HepG2 (cell line): ENCODE results near the gene RNF5. TPM values are rescaled to one million over a fixed set of nuclear protein-coding genes. Genes with fewer than 3 reads are reported as not detected.
A peak's percentile ranks its signal among the peaks of the same experiment; 100 is the strongest.

Experiments
- ATAC-seq: fragments of 200-7000 bp; cut with Tn5 transposase; 3 replicates; pipeline ENCODE4 v1.9.1; 2020; ENCODE audit warnings: mild to moderate bottlenecking, moderate library complexity
- BruUV-seq: library from RNA; stranded (reverse); fragments of 400-500 nt; replicated peaks from 2 replicates; lab custom pipeline; 2021; lab: Mats Ljungman, UMichigan
- CTCF ChIA-PET: fragments of 300-600 bp; formaldehyde crosslinking; extraction: SDS; loops from one replicate; lab custom pipeline; 2021; ENCODE audit warnings: low total read pairs, inconsistent platforms, low intra/inter-chr PET ratio; lab: Yijun Ruan, JAX
- POLR2A ChIA-PET: fragments of 350-600 bp; sonication (Branson Sonifier 250); formaldehyde crosslinking; loops from one replicate; lab custom pipeline; 2020; ENCODE audit warnings: antibody characterized with exemption, inconsistent platforms; lab: Yijun Ruan, JAX
- DNase-seq: peaks from one replicate; pipeline ENCODE4 v3.0.0-alpha.2; 2015; ENCODE audit warnings: low spot score
- FAIRE-seq: peaks from 3 replicates; lab custom pipeline; 2011; peaks lifted over from hg19 to GRCh38; lab: Jason Lieb, UNC
- H2AFZ ChIP-seq: one replicate; pipeline ENCODE4 v1.6.1; 2011; ENCODE audit warnings: low read length, inconsistent platforms
- H3K27ac ChIP-seq: fragments of 300-600 bp; 3 replicates; pipeline ENCODE4 v1.8.0; 2011; ENCODE audit warnings: mixed run types, mild to moderate bottlenecking, mixed read lengths, low read length, inconsistent platforms; ENCODE audit not compliant: insufficient read depth; ENCODE audit errors: extremely low read length
- H3K27me3 ChIP-seq, 2 experiments: fragments of 200-600 bp in 1 of 2; 2 replicates in 1 of 2; 3 replicates in 1 of 2; pipeline versions ENCODE4 v1.6.0 to v1.8.0; 2011; ENCODE audit warnings: low read length in 2 of 2, mild to moderate bottlenecking in 2 of 2, moderate library complexity in 2 of 2, inconsistent platforms in 1 of 2; ENCODE audit not compliant: insufficient read depth in 2 of 2, control insufficient read depth in 1 of 2
- H3K36me3 ChIP-seq, 2 experiments: fragments of 200-600 bp in 1 of 2; replicated peaks in 1 of 2; 2 replicates in 1 of 2; 3 replicates in 1 of 2; pipeline versions ENCODE4 v1.5.1 to v1.8.0; 2011; ENCODE audit warnings: low read length in 2 of 2, inconsistent platforms in 1 of 2; ENCODE audit not compliant: insufficient read depth in 2 of 2, control insufficient read depth in 1 of 2
- H3K4me1 ChIP-seq: 2 replicates; pipeline ENCODE4 v1.5.1; 2012; ENCODE audit warnings: low read length, inconsistent platforms; ENCODE audit not compliant: insufficient read depth
- H3K4me2 ChIP-seq: 2 replicates; pipeline ENCODE4 v1.6.0; 2011; ENCODE audit warnings: low read depth, low read length, inconsistent platforms
- H3K4me3 ChIP-seq, 3 experiments: fragments of 200-600 bp in 1 of 3; sonication (generic), shearing (Covaris generic) in 1 of 3; replicated peaks in 1 of 3; 2 replicates each; pipeline ENCODE4 v1.5.1; 2011 to 2016; ENCODE audit warnings: low read length in 3 of 3, inconsistent platforms in 2 of 3, low read depth in 2 of 3, mild to moderate bottlenecking in 2 of 3, control low read depth in 1 of 3, mixed read lengths in 1 of 3; ENCODE audit not compliant: insufficient read depth in 1 of 3
- H3K79me2 ChIP-seq: one replicate; pipeline ENCODE4 v1.6.1; 2011; ENCODE audit warnings: low read length, inconsistent platforms; ENCODE audit not compliant: insufficient read depth
- H3K9ac ChIP-seq: 2 replicates; pipeline ENCODE4 v1.6.0; 2011; ENCODE audit warnings: mild to moderate bottlenecking, low read depth, low read length, inconsistent platforms; ENCODE audit not compliant: insufficient read depth
- H3K9me3 ChIP-seq: 2 replicates; pipeline ENCODE4 v1.5.1; 2012; ENCODE audit warnings: mild to moderate bottlenecking, low read length
- H4K20me1 ChIP-seq: 2 replicates; pipeline ENCODE4 v1.6.0; 2011; ENCODE audit warnings: inconsistent platforms, mild to moderate bottlenecking, low read length, moderate library complexity; ENCODE audit not compliant: insufficient read depth
- BRCA1 ChIP-seq: sonication (generic); formaldehyde crosslinking; IDR thresholded peaks from 2 replicates; pipeline ENCODE4 v1.4.0; 2020; ENCODE audit warnings: missing genetic modification reagents
- CREB1 ChIP-seq, 2 experiments: fragments of 450-650 bp in 1 of 2; IDR thresholded peaks; 2 replicates each; pipeline ENCODE4 v1.6.1; 2016 to 2017; ENCODE audit warnings: control low read depth in 1 of 2, mild to moderate bottlenecking in 1 of 2, missing compliant biosample characterization in 1 of 2, missing genetic modification characterization in 1 of 2
- DR1 ChIP-seq: sonication (generic); formaldehyde crosslinking; IDR thresholded peaks from 2 replicates; pipeline ENCODE4 v1.8.0; 2021; ENCODE audit warnings: mild to moderate bottlenecking, missing genetic modification reagents, inconsistent platforms
- HDAC1 ChIP-seq: sonication (generic); formaldehyde crosslinking; IDR thresholded peaks from 2 replicates; pipeline ENCODE4 v1.5.1; 2020; ENCODE audit warnings: mild to moderate bottlenecking, missing genetic modification reagents
- HNRNPUL1 ChIP-seq: fragments of 200-400 bp; formaldehyde crosslinking; IDR thresholded peaks from 2 replicates; pipeline ENCODE4 v1.6.1; 2017; ENCODE audit warnings: low read depth, mild to moderate bottlenecking, low read length, moderate library complexity
- NCOR1 ChIP-seq: fragments of 200-600 bp; sonication (generic); IDR thresholded peaks from 2 replicates; pipeline ENCODE4 v1.7.0; 2017; ENCODE audit warnings: antibody characterized with exemption, low read length, borderline replicate concordance
- POLR2G ChIP-seq: fragments of 200-400 bp; formaldehyde crosslinking; IDR thresholded peaks from 2 replicates; pipeline ENCODE4 v1.6.1; 2018; ENCODE audit warnings: mild to moderate bottlenecking, low read depth, low read length, moderate library complexity
- RELA ChIP-seq: sonication (generic); formaldehyde crosslinking; IDR thresholded peaks from 2 replicates; pipeline ENCODE4 v1.4.0; 2020; ENCODE audit warnings: missing genetic modification reagents
- ZEB1 ChIP-seq: IDR thresholded peaks from 2 replicates; pipeline ENCODE4 v1.6.1; 2012; ENCODE audit warnings: mild to moderate bottlenecking, low read depth, inconsistent platforms; ENCODE audit not compliant: insufficient replicate concordance
- ZMYM4 ChIP-seq: sonication (generic); formaldehyde crosslinking; IDR thresholded peaks from 2 replicates; pipeline ENCODE4 v1.8.1; 2023; ENCODE audit warnings: mild to moderate bottlenecking, missing genetic modification reagents
- ZNF335 ChIP-seq: sonication (generic); formaldehyde crosslinking; IDR thresholded peaks from 2 replicates; pipeline ENCODE4 v1.4.0; 2020; ENCODE audit warnings: missing genetic modification reagents
- ZNF354B ChIP-seq: sonication (generic); formaldehyde crosslinking; IDR thresholded peaks from 2 replicates; pipeline ENCODE4 v1.8.0; 2022; ENCODE audit warnings: mild to moderate bottlenecking, missing genetic modification reagents
- ZNF441 ChIP-seq: sonication (generic); formaldehyde crosslinking; IDR thresholded peaks from 2 replicates; pipeline ENCODE4 v1.7.0; 2021; ENCODE audit warnings: missing genetic modification reagents, borderline replicate concordance
- ZNF496 ChIP-seq: sonication (generic); formaldehyde crosslinking; IDR thresholded peaks from 2 replicates; pipeline ENCODE4 v1.8.1; 2023; ENCODE audit warnings: mild to moderate bottlenecking, moderate library complexity, missing genetic modification reagents; ENCODE audit not compliant: insufficient replicate concordance
- ZNF510 ChIP-seq: sonication (generic); formaldehyde crosslinking; IDR thresholded peaks from 2 replicates; pipeline ENCODE4 v1.4.0; 2020; ENCODE audit warnings: low read depth, mild to moderate bottlenecking, missing genetic modification reagents
- ZNF781 ChIP-seq: sonication (generic); formaldehyde crosslinking; IDR thresholded peaks from 2 replicates; pipeline ENCODE4 v1.5.1; 2020; ENCODE audit warnings: borderline replicate concordance, mild to moderate bottlenecking, missing genetic modification reagents; ENCODE audit errors: not compliant biosample characterization
- ZNF792 ChIP-seq: IDR thresholded peaks from 2 replicates; pipeline ENCODE4 v1.6.1; 2016
- WGBS: methylation state at CpG from one replicate; pipeline ENCODE4 v1.1.6; 2017; ENCODE audit warnings: low lambda C conversion rate; 5-methylcytosine and 5-hydroxymethylcytosine counted together
- in situ Hi-C: cut with HindIII; loops from 2 replicates; pipeline ENCODE4 v1.10.0; 2017; ENCODE audit warnings: low pct_unique_long_range_greater_than_20kb; ENCODE audit not compliant: extremely low pct_ligation_motif_present
- intact Hi-C: fragments of 100-400 bp; cut with micrococcal nuclease; formaldehyde crosslinking; loops from one replicate; pipeline ENCODE4 v1.10.0; 2022; ENCODE audit not compliant: unreplicated experiment
- polyA plus RNA-seq, 8 experiments: library from polyadenylated mRNA; depleted of rRNA in 3 of 8; stranded (reverse) in 7 of 8; unstranded in 1 of 8; fragments of >200 nt; fragmentation: Illumina TruSeq in 4 of 8; extraction: Trizol in 4 of 8; gene quantifications; 2 replicates each; pipeline versions ENCODE4 v1.2.1 to v1.2.3, GENCODE V29; 2011 to 2016; ENCODE audit warnings: low read depth in 4 of 8, missing spikeins in 1 of 8, mixed read lengths in 1 of 8; ENCODE audit not compliant: insufficient read depth in 1 of 8
- total RNA-seq, 5 experiments: library from RNA; depleted of rRNA; stranded (reverse); fragments of >200 nt; fragmentation: Illumina TruSeq; extraction: Trizol; gene quantifications; 2 replicates each; pipeline ENCODE4 v1.2.3, GENCODE V29; 2016; ENCODE audit warnings: low read depth in 1 of 5
- TF ChIP-seq, protein P1 (sequence below): sonication (generic); formaldehyde crosslinking; IDR thresholded peaks from 2 replicates; pipeline ENCODE4; 2020; ENCODE audit warnings: missing genetic modification reagents, mild to moderate bottlenecking, borderline replicate concordance
- TF ChIP-seq, protein P2 (sequence below): sonication (generic); formaldehyde crosslinking; IDR thresholded peaks from 2 replicates; pipeline ENCODE4 v1.4.0; 2020; ENCODE audit warnings: missing genetic modification reagents

Gene RNF5
- total and polyA plus RNA-seq, 2 of the 13 experiments (the other 11 are each of a cell fraction or from before 2014, with no cell fraction given), result 98.0 to 131 TPM

GRCh38 chr6:32139590-32139989, 38.6 kb upstream of the RNF5 start (continued):
- TF ChIP-seq POLR2G (no peak), ZNF510 (CRISPR knock-in tag) (no peak), ZNF781 (CRISPR knock-in tag) (no peak), HNRNPUL1 (no peak), ZNF335 (CRISPR knock-in tag) (no peak), BRCA1 (CRISPR knock-in tag) (no peak), DR1 (CRISPR knock-in tag) (no peak)
- TF ChIP-seq, all 625 proteins: peak for 0

- Histone ChIP-seq H3K27ac (peak overlapping the region; percentile 9), H3K9me3 (no peaks in the 10 kb centered on the region), H2AFZ (peak overlapping the region; percentile 59), H3K4me2 (peak overlapping the region; percentile 56), H3K36me3 (no peaks in the 10 kb centered on the region), H3K9ac (no peak overlapping the region), H3K4me3 (no peak overlapping the region), H3K79me2 (no peaks in the 10 kb centered on the region), H3K4me1 (peaks cover 44% of the 10 kb centered on the region), H3K27me3 (peaks cover 0 to under 1% of the 10 kb centered on the region in 2 experiments; a peak in 1 of 5 replicates), H4K20me1 (no peaks in the 10 kb centered on the region)
- ChIA-PET POLR2A (interaction anchor here (1.0 to 1.5 kb wide), 6 partner anchors 10 to 830 kb away, joined by 3 to 4 read pairs (median 4); partner anchors contain the start of genes ATF6B, FKBPL, PBX2 and PRRT1), CTCF (no interaction called here)
- DNase-seq (no peak), FAIRE-seq (no peak), ATAC-seq (peak; percentile 23; the same call in 2 of the 3 replicates)
- under 1% methylated on average over 5 of the region's 5 CpGs for WGBS
- in situ Hi-C loops, result no loop called here
- BruUV-seq, result no TSS peak
- intact Hi-C loops, result no loop called here
- TF ChIP-seq ZEB1 (no peak), ZNF441 (no peak), ZMYM4 (CRISPR knock-in tag) (0 out of 2 replicates have a peak, but pooled peaks have one; percentile 24), CREB1 (IDR thresholded peaks at IDR 0.05) (no peak), CREB1 (CRISPR knock-in tag; IDR thresholded peaks at IDR 0.05) (no peak), ZNF354B (CRISPR knock-in tag) (no peak), HDAC1 (CRISPR knock-in tag) (peak; percentile 46), RELA (0 out of 2 replicates have a peak, but pooled peaks have one; percentile 17), ZNF792 (no peak), ZNF496 (CRISPR knock-in tag) (no peak), NCOR1 (no peak), BRCA1 (CRISPR knock-in tag) (no peak)
- TF ChIP-seq, protein P1, sequence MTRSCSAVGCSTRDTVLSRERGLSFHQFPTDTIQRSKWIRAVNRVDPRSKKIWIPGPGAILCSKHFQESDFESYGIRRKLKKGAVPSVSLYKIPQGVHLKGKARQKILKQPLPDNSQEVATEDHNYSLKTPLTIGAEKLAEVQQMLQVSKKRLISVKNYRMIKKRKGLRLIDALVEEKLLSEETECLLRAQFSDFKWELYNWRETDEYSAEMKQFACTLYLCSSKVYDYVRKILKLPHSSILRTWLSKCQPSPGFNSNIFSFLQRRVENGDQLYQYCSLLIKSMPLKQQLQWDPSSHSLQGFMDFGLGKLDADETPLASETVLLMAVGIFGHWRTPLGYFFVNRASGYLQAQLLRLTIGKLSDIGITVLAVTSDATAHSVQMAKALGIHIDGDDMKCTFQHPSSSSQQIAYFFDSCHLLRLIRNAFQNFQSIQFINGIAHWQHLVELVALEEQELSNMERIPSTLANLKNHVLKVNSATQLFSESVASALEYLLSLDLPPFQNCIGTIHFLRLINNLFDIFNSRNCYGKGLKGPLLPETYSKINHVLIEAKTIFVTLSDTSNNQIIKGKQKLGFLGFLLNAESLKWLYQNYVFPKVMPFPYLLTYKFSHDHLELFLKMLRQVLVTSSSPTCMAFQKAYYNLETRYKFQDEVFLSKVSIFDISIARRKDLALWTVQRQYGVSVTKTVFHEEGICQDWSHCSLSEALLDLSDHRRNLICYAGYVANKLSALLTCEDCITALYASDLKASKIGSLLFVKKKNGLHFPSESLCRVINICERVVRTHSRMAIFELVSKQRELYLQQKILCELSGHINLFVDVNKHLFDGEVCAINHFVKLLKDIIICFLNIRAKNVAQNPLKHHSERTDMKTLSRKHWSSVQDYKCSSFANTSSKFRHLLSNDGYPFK, result no peak
- TF ChIP-seq, protein P2, sequence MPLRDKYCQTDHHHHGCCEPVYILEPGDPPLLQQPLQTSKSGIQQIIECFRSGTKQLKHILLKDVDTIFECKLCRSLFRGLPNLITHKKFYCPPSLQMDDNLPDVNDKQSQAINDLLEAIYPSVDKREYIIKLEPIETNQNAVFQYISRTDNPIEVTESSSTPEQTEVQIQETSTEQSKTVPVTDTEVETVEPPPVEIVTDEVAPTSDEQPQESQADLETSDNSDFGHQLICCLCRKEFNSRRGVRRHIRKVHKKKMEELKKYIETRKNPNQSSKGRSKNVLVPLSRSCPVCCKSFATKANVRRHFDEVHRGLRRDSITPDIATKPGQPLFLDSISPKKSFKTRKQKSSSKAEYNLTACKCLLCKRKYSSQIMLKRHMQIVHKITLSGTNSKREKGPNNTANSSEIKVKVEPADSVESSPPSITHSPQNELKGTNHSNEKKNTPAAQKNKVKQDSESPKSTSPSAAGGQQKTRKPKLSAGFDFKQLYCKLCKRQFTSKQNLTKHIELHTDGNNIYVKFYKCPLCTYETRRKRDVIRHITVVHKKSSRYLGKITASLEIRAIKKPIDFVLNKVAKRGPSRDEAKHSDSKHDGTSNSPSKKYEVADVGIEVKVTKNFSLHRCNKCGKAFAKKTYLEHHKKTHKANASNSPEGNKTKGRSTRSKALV (CRISPR knock-in tag), result no peak
Measured at GRCh38 chr6:32140420-32141046, 37.7 kb upstream of the RNF5 start.
